CD4-positive, alpha-beta T cell treated with Interleukin-12 subunit alpha and Interleukin-12 subunit beta, for 1 hour (primary cell): ENCODE measurements around the gene TBC1D7.
"Not testable (repeated sequence)": the region's sequence is repeated elsewhere in the genome, so short reads cannot be mapped to it uniquely, and the experiment has no call there.

ENCODE experiments used
- DNase-seq: peaks from one replicate; pipeline ENCODE4 v3.0.0-alpha.2; 2020

TBC1D7 gene

GRCh38 chr6:13355999-13356785 is 27.9 kb upstream of the TBC1D7 start:
- peak; percentile 59 for DNase-seq

DNA sequence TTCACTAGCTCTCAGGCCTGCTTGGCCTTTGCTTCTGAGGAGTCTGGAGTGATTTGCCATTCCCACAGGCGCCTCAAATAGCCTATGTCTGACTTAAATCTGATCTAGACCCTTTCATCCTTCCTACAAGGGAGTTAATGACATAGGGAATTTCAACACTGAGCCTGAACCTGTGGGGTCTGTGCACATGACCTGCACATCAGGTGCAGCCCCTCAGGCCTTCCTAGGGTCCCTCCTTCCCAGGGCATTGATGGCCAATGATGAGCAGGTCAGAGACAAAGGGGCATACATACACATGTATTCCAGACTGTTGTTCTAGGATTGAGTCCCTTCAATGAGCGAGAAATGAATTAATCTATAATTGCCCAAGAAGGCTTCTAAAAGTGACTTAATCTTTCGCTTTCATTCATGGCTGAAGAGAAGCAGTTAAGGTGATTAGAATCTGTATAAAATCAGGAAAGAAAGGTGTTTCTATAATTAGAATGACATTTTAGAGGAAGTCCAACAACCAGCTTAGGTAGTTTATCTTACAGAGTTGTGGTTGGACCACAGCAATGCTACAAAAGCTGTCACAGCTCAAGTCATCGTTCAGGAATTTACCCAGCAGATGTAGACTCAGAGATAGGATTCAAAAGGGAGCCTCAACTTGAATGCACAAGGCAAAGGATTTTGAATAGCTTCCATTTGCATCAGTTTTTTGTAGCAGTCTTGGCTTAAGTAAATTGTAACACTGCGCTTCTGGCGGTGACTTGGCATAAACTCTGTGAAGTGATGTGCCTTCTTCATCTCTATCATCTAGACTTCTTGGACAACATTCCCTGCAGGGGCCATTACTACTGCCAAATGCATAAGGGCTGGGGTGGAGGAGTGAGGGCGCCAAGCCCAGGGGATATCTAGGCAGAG is 27.0 kb upstream of the TBC1D7 start:
- DNase-seq: peak; percentile 42

GRCh38 chr6:13354331-13355042 is 26.1 kb upstream of the TBC1D7 start:
- no peak for DNase-seq

DNA sequence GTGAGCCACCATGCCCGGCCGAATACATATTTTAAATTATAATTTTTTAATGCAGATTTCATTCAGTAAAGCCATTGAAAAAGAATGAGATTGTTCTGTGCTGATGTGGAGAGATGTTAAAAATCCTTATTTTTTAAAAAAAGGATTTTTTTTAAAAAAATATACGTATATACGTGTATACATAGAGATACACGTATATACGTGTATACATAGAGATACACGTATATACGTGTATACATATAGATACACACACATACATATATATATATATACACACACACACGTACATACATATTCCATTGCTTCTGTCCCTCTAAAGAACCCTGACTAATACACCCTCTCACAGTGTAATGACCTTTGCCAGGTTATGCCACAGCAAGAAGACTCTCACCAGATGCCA is 23.8 kb upstream of the TBC1D7 start:
- no peak for DNase-seq

DNA sequence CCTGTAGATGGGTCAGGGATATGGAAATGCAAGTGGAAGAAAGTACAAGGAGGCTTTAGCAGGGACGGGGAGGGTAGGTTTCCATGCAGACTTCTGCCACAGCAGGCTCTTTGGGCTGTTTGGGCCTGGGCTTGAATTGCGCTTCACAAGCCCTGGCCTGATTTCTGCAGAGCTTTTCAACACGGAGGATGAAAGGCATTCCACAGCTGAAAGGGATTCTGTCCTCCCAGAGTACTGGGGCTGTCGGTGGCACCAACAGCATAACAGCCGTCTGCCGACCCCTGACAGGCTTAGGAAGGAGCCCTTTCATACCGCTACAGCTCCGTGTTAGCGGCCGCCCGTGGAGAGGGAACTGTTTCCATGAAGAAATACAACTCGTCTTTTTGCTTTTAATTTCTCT is 22.9 kb upstream of the TBC1D7 start:
- DNase-seq: no peak

DNA sequence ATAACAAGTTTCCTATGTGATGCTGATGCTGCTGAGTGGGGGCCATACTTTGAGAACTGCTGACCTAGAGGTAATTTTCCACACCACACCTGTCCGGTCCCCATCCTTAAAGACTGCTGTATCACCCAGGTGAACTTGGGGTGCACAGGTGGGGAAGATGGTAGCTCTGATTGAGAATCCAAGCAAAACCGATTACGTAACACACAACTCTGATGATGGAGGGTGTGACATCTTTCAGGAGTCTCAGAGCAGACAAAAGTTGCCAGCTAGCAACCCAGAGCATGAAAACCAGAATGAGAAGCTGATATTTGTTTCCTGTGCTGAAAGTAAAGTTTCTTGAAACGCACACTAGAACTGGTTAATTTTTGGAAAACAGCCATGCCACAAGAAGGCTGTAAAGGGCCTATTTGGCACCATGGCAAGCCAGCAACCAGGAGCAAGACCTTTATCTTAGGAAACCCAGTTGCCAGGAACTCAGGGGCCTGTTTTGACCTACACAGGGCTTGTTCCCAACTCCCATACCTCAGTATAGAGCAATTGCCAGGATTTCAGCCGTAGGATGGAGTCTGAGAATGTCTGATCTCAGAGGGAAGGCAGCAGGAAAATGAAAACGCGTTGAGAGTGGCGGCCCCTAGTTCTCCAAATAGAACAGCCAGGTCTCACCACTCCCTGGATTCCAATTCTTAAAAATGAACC is 21.6 kb upstream of the TBC1D7 start:
- DNase-seq: no peak

DNA sequence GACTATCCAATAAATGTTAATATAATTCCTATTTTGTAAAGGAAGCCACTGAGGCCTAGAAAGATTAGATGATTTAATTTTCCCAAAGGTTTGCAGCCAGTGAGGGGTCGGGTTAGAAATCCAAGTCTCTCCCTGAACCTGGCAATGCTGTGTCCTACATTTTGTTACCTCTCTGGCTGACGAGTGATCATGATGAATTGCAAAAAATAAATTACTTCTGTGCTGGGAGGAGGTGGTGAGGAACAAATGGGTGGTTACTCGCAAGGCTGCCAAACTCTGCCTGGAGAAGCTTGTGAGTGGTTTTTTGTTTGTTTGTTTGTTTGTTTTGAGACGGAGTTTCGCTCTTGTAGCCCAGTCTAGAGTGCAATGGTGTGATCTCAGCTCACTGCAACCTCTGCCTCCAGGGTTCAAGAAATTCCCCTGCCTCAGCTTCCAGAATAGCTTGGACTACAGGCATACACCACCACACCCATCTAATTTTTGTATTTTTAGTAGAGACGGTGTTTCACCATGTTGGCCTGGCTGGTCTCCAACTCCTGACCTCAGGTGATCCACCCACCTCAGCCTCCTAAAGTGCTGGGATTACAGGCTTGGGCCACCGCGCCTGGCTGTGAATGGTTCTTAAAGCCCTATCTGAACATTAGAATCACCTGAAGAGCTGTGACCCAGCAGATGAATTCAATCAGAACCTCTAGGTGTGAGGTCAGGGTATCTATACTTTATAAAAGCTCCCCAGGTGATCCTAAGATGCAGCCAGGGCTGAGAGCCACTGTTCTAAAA is 20.2 kb upstream of the TBC1D7 start:
- no peak for DNase-seq

GRCh38 chr6:13346245-13346644 is 17.9 kb upstream of the TBC1D7 start:
- DNase-seq: no peak

DNA sequence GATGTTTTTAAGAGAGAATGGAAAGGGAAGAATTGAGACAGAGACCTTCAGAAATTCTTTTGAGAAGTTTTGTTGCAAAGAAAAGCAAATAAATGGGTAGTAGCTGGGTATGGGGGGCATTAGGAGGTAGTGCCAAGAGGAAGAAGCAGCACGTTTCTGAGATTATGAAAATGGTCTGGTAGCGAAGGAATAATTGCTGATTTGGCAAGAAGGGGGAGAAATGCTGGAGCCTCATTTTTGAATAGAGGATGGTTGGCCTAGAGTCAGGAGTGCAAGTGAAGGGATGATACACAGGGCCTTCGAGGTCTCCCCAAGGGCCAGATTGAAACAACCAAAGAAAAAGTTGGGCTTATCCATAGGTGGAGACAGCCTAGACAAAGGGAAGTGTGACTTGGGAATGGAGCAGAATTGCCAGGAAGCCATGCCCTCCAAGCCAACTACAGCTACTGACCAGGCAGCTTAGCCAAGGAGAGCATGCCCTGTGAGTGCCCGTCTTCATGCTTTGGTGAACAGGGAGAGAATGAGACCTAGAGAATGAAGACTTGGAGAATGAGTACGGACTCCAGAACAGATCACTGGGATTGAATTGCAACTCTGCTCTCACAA is 14.2 kb upstream of the TBC1D7 start:
- DNase-seq: no peak

- no peak for DNase-seq
Observed at GRCh38 chr6:13339863-13340630, 11.7 kb upstream of the TBC1D7 start.

GRCh38 chr6:13338038-13338437 is 9.7 kb upstream of the TBC1D7 start:
- no peak for DNase-seq

DNA sequence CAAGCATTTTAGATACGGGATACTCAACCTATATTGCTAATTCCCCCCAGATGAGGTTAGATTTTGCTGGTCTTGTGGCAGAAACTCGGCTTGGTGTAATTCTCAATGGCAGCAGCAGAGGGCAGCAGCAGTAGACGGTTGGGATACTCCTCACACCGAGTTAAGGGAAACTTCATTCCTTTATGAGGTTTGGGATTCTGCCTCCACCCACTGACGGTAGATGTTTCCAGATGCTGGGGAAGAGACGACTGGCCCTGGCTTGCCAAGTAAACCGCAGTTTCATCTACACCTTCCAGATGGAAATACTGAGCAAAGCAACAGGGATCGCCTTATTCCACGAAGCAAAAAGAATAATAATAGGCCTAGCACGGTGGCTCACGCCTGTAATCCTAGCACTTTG is 8.2 kb upstream of the TBC1D7 start:
- peak; percentile 70 for DNase-seq

DNA sequence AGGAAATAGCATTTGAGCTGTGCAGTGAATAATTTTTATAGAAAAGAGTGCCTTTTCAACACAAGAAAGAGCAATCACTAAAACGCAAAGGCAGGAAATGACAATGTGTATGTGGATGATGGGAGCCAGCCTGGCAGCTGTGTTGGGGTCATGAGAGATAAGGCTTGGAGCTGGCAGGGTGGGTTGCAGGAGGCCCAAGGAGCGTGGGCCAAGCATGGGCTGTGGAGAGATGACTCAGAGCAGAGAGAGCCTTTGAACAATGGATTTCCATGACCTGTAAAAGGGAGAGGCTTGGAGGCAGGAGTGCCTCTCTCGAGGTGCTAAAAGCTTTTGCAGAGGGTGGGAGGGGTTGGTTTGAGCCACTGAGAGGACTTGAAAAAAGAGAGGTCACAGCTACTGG is 6.6 kb upstream of the TBC1D7 start:
- no peak for DNase-seq

GRCh38 chr6:13332349-13332706 is 4.0 kb upstream of the TBC1D7 start:
- no peak for DNase-seq

DNA sequence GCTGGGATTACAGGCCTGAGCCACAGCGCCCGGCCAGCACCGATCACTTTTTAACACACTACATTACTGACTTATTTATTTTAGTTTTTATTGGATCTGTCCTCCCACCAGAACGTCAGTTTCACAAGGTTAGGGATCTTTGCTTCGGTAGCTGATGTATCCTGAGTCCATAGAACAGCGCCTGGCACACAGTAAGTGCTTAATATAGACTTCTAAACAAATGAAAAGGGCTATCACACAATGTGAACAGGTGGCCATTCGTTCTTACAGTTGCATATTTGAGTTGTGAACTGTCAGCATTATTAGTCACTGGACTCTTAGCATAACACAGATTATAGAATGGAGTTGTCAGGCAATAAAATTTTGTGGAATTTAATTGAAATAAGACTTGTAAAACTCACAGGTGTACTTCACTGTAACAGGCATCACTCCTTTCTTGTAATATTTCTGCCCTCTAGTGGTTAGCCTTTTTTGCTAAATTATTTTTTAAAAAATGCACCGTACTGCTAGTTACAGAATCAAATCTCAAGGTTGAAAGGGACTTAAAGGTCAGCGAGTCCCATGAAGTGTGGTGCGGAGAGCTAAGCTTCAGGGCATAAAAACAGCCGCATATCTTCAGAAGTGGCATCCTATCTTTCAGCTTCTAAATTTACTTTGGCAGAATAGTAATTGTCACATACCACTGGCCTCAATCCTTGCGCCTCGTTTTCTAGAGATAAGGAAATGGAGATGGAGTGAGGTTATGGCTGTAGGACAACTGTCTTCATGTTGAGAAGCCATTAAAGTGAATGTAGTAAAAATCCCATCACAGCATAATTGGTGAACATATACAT is 3.4 kb upstream of the TBC1D7 start:
- DNase-seq: peak; percentile 54

- no peak for DNase-seq
Observed at GRCh38 chr6:13328875-13329183, 492 bp upstream of the TBC1D7 start.

- DNase-seq: no peak
Observed at GRCh38 chr6:13327691-13328075, 654 bp downstream of the TBC1D7 start.

- not testable (repeated sequence) for DNase-seq
Observed at GRCh38 chr6:13326031-13326586, 2.2 kb downstream of the TBC1D7 start.

DNA sequence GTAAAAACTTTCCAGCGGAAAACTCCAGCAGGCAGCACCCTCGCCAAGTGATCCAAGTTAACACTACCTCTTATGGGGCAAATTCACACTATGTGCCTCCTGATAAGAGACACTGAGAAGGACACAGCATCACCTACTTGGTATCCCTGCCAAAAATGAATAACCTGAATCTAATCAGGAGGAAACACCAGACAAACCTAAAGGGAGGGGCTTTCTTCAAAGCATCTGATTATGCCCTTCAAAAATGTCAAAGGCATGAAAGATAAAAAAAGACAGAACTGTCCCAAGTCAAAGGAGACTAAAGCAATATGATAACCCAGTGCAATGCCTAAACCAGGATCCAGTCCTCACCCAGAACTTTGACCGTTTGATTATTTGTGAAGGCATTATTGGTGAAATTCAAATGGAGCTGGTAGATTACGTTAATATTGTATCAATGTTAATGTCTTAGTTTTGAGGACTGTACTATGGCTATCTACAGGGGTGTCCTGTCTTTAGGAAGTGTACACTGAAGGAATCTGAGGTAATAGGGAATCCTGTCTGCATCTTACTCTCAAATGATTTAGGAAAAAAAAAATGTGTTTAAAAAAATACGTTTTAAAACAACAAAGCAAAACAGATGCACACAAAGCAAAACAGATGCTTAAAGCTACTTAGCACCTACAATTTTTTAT is 8.3 kb downstream of the TBC1D7 start:
- no peak for DNase-seq
